A673 (cell line): ENCODE results near the gene FETUB.

ENCODE experiments used
- CTCF ChIP-seq: fragments of 300-800, 200-600 bp; sonication (generic); conservative IDR thresholded peaks from 2 replicates; pipeline ENCODE4 v1.5.1; 2017; ENCODE audit warnings: low read depth, mild to moderate bottlenecking, antibody characterized with exemption, low read length, moderate library complexity, mixed read lengths
- EZH2 ChIP-seq: fragments of 200-600 bp; sonication (generic); IDR thresholded peaks from 2 replicates; pipeline ENCODE4 v1.6.1; 2017; ENCODE audit warnings: borderline replicate concordance, low read depth, mild to moderate bottlenecking, mixed read lengths, antibody characterized with exemption, low read length; ENCODE audit not compliant: poor library complexity, severe bottlenecking

GRCh38 chr3:186636536-186636935 lies 3.7 kb upstream of the FETUB start:
- TF ChIP-seq CTCF (no peak), EZH2 (no peak)
